IMR-90 (cell line): ENCODE results near the gene MAP1LC3B. TPM values are rescaled to one million over a fixed set of nuclear protein-coding genes. Genes with fewer than 3 reads are reported as not detected.

Experiments used
- ATAC-seq: fragments of 200-7000 bp; cut with Tn5 transposase; 2 replicates; pipeline ENCODE4 v1.9.1; 2020; ENCODE audit warnings: low read depth, mild to moderate bottlenecking, moderate library complexity
- BruUV-seq: library from RNA; stranded (reverse); fragments of 400-500 nt; replicated peaks from 2 replicates; lab custom pipeline; 2021; lab: Mats Ljungman, UMichigan
- CTCF ChIA-PET: fragments of 300-600 bp; formaldehyde crosslinking; extraction: SDS; loops from one replicate; lab custom pipeline; 2021; ENCODE audit warnings: antibody characterized with exemption; lab: Yijun Ruan, JAX
- POLR2A ChIA-PET: fragments of 300-600 bp; sonication (Branson Sonifier 250); formaldehyde crosslinking; loops from one replicate; lab custom pipeline; 2022; ENCODE audit warnings: antibody characterized with exemption; ENCODE audit not compliant: unreplicated experiment; lab: Charles Lee
- DNase-seq: peaks from one replicate; pipeline ENCODE4 v3.0.0; 2013
- H2AFZ ChIP-seq: replicated peaks from 2 replicates; pipeline ENCODE3; 2013; ENCODE audit warnings: low read length, mild to moderate bottlenecking; ENCODE audit not compliant: poor library complexity
- H2AK5ac ChIP-seq: 2 replicates; pipeline ENCODE4 v1.6.1; 2013; ENCODE audit warnings: low read depth, low read length, inconsistent platforms
- H2AK9ac ChIP-seq: replicated peaks from 2 replicates; pipeline ENCODE3; 2013; ENCODE audit warnings: mild to moderate bottlenecking, low read depth, low read length, moderate library complexity; ENCODE audit not compliant: poor library complexity
- H2BK120ac ChIP-seq: 2 replicates; pipeline ENCODE4 v1.6.1; 2013; ENCODE audit warnings: low read depth, low read length, inconsistent platforms
- H2BK15ac ChIP-seq: 3 replicates; pipeline ENCODE4 v1.6.1; 2013; ENCODE audit warnings: low read depth, low read length, inconsistent platforms
- H2BK20ac ChIP-seq: 2 replicates; pipeline ENCODE4 v1.6.1; 2013; ENCODE audit warnings: low read depth, mild to moderate bottlenecking, inconsistent platforms, low read length, moderate library complexity
- H2BK5ac ChIP-seq: 2 replicates; pipeline ENCODE4 v1.6.1; 2013; ENCODE audit warnings: mild to moderate bottlenecking, low read depth, low read length, inconsistent platforms; ENCODE audit not compliant: poor library complexity, severe bottlenecking
- H3K14ac ChIP-seq: replicated peaks from 2 replicates; pipeline ENCODE4 v1.6.1; 2013; ENCODE audit warnings: low read depth, low read length, inconsistent platforms
- H3K18ac ChIP-seq: 2 replicates; pipeline ENCODE4 v1.6.1; 2013; ENCODE audit warnings: low read depth, low read length, control low read depth
- H3K23ac ChIP-seq: 2 replicates; pipeline ENCODE4 v1.6.1; 2013; ENCODE audit warnings: low read depth, low read length, inconsistent platforms
- H3K27ac ChIP-seq: 2 replicates; pipeline ENCODE4 v1.5.1; 2013; ENCODE audit warnings: mild to moderate bottlenecking, control low read depth, low read length; ENCODE audit not compliant: insufficient read depth
- H3K27me3 ChIP-seq: 2 replicates; pipeline ENCODE4 v1.6.1; 2013; ENCODE audit warnings: low read length; ENCODE audit not compliant: control insufficient read depth, insufficient read depth
- H3K36me3 ChIP-seq: 2 replicates; pipeline ENCODE4 v1.6.1; 2013; ENCODE audit warnings: low read length, mixed read lengths; ENCODE audit not compliant: control insufficient read depth, insufficient read depth
- H3K4ac ChIP-seq: 2 replicates; pipeline ENCODE4 v1.6.1; 2013; ENCODE audit warnings: low read depth, low read length, inconsistent platforms
- H3K4me1 ChIP-seq: 2 replicates; pipeline ENCODE4 v1.6.1; 2013; ENCODE audit warnings: low read length, mixed read lengths; ENCODE audit not compliant: control insufficient read depth, insufficient read depth
- H3K4me2 ChIP-seq: 2 replicates; pipeline ENCODE4 v1.6.1; 2013; ENCODE audit warnings: low read depth, mild to moderate bottlenecking, control low read depth, low read length, moderate library complexity
- H3K4me3 ChIP-seq: 2 replicates; pipeline ENCODE4 v1.5.1; 2013; ENCODE audit warnings: low read depth, mild to moderate bottlenecking, control low read depth, low read length, moderate library complexity; ENCODE audit not compliant: insufficient read depth
- H3K56ac ChIP-seq: 2 replicates; pipeline ENCODE4 v1.6.1; 2013; ENCODE audit warnings: low read length, inconsistent platforms; ENCODE audit not compliant: insufficient read depth; ENCODE audit errors: extremely low read depth
- H3K79me1 ChIP-seq, 2 experiments: 2 replicates each; pipeline ENCODE4 v1.6.1; 2013; ENCODE audit warnings: low read length in 2 of 2, inconsistent platforms in 1 of 2, low read depth in 1 of 2
- H3K9ac ChIP-seq: 2 replicates; pipeline ENCODE4 v1.6.1; 2013; ENCODE audit warnings: low read depth, low read length, control low read depth
- H3K9me1 ChIP-seq: 2 replicates; pipeline ENCODE4 v1.6.1; 2013; ENCODE audit warnings: low read length, inconsistent platforms; ENCODE audit not compliant: insufficient read depth
- H3K9me3 ChIP-seq: 2 replicates; pipeline ENCODE4 v1.6.1; 2013; ENCODE audit warnings: low read length; ENCODE audit not compliant: control insufficient read depth, insufficient read depth
- H4K20me1 ChIP-seq: 2 replicates; pipeline ENCODE4 v1.6.1; 2013; ENCODE audit warnings: low read length, inconsistent platforms; ENCODE audit not compliant: insufficient read depth
- H4K5ac ChIP-seq: 2 replicates; pipeline ENCODE4 v1.6.1; 2013; ENCODE audit warnings: mild to moderate bottlenecking, low read depth, low read length, control low read depth
- H4K8ac ChIP-seq, 2 experiments: 2 replicates each; pipeline ENCODE4 v1.6.1; 2013; ENCODE audit warnings: low read depth in 2 of 2, low read length in 2 of 2, control low read depth in 1 of 2, inconsistent platforms in 1 of 2
- H4K91ac ChIP-seq: 2 replicates; pipeline ENCODE4 v1.6.1; 2013; ENCODE audit warnings: low read depth, low read length, inconsistent platforms; ENCODE audit not compliant: insufficient read depth
- BHLHE40 ChIP-seq: fragments of 150-350 bp; IDR thresholded peaks from 2 replicates; pipeline ENCODE4 v1.6.1; 2016; ENCODE audit warnings: mild to moderate bottlenecking, low read depth, low read length
- MXI1 ChIP-seq: IDR thresholded peaks from 2 replicates; pipeline ENCODE4 v1.6.1; 2012; ENCODE audit warnings: low read depth, mild to moderate bottlenecking, low read length, moderate library complexity, borderline replicate concordance
- WGBS, 2 experiments: methylation state at CpG; one replicate each; pipeline versions ENCODE4 v1.1.5 to v1.1.7; 2013; ENCODE audit warnings: missing lambda C conversion rate in 2 of 2; ENCODE audit not compliant: insufficient read length in 1 of 2; ENCODE audit errors: extremely low coverage in 2 of 2; 5-methylcytosine and 5-hydroxymethylcytosine counted together
- dilution Hi-C: fragments of 300-500 bp; cut with HindIII; formaldehyde crosslinking; loops from one replicate; pipeline ENCODE4 v1.14.3; 2018; ENCODE audit warnings: low sequenced_read_pairs; ENCODE audit not compliant: unreplicated experiment
- in situ Hi-C: fragments of 300-500 bp; cut with MboI; formaldehyde crosslinking; loops from 3 replicates; pipeline ENCODE4 v1.14.3; 2019; ENCODE audit warnings: low sequenced_read_pairs, inconsistent platforms, mixed read lengths
- intact Hi-C: fragments of 100-400 bp; cut with micrococcal nuclease; formaldehyde crosslinking; loops from 2 replicates; pipeline ENCODE4 v1.10.0; 2022
- polyA plus RNA-seq, 3 experiments: library from polyadenylated mRNA; depleted of rRNA; stranded (reverse); fragments of >200 nt; gene quantifications; 2 replicates each; pipeline ENCODE4 v1.2.3, GENCODE V29; 2012; ENCODE audit warnings: low replicate concordance in 1 of 3
- total RNA-seq: library from RNA; depleted of rRNA; stranded (reverse); fragments of >200 nt; gene quantifications from 2 replicates; pipeline ENCODE4 v1.2.3, GENCODE V29; 2012

Gene MAP1LC3B
- total and polyA plus RNA-seq, 2 of the 4 experiments (the other 2 are of a cell fraction), result 23.5 to 57.7 TPM

GRCh38 chr16:87350681-87351319, 41.3 kb upstream of the MAP1LC3B start:
- TF ChIP-seq MXI1 (peak; percentile 80), BHLHE40 (no peak)
- H3K18ac ChIP-seq, result no peak overlapping the region
- H2BK15ac ChIP-seq, result no peak overlapping the region
- H4K20me1 ChIP-seq, result peaks cover 22% of the 10 kb centered on the region
- no peak overlapping the region for H3K27ac ChIP-seq
- BruUV-seq, result no TSS peak
- no peaks in the 10 kb centered on the region for H3K27me3 ChIP-seq
- in situ Hi-C loops, result no loop called here
- H3K4ac ChIP-seq, result no peak overlapping the region
- H2AFZ ChIP-seq, result peak overlapping the region; percentile 3
- H3K23ac ChIP-seq, result no peak overlapping the region
- no peak overlapping the region for H3K56ac ChIP-seq
- no peak overlapping the region for H2BK120ac ChIP-seq
- 32% methylated on average over 12 of the region's 23 CpGs; no CpG with 5 or more reads in 1 of the 2 experiments for WGBS, 2 experiments
- DNase-seq (peak; percentile 43), ATAC-seq (peak; percentile 29; the same call in 1 of the 2 replicates)
- H3K4me3 ChIP-seq, result no peak overlapping the region
- no peak overlapping the region for H3K9ac ChIP-seq
- no peak overlapping the region for H4K5ac ChIP-seq
- no peak overlapping the region for H2AK9ac ChIP-seq
- H3K79me1 ChIP-seq, result peaks cover 7 to 41% of the 10 kb centered on the region in 2 experiments; a peak in 3 of 4 replicates
- ChIA-PET CTCF (no interaction called here), POLR2A (no interaction called here)
- H2AK5ac ChIP-seq, result no peak overlapping the region
- H4K91ac ChIP-seq, result no peak overlapping the region
- no peaks in the 10 kb centered on the region for H3K9me3 ChIP-seq
- H2BK20ac ChIP-seq, result no peak overlapping the region
- dilution Hi-C loops, result no loop called here
- peaks cover 17% of the 10 kb centered on the region; the same call in 1 of the 2 replicates for H3K36me3 ChIP-seq
- peaks cover 4% of the 10 kb centered on the region; the same call in 1 of the 2 replicates for H3K4me1 ChIP-seq
- H3K9me1 ChIP-seq, result peaks cover 15% of the 10 kb centered on the region; the same call in 1 of the 2 replicates
- no peak overlapping the region for H3K14ac ChIP-seq
- H4K8ac ChIP-seq, result no peak overlapping the region
- intact Hi-C loops, result no loop called here
- H2BK5ac ChIP-seq, result no peak overlapping the region
- peak overlapping the region; percentile 34 for H3K4me2 ChIP-seq
